GM15510 (cell line): ENCODE data around the gene GAS2L1.

ENCODE experiments used
- POLR2A ChIP-seq: IDR thresholded peaks from 3 replicates; pipeline ENCODE4 v1.6.1; 2011; ENCODE audit warnings: borderline replicate concordance; ENCODE audit not compliant: insufficient read length; ENCODE audit errors: extremely low read depth

GAS2L1 gene

DNA sequence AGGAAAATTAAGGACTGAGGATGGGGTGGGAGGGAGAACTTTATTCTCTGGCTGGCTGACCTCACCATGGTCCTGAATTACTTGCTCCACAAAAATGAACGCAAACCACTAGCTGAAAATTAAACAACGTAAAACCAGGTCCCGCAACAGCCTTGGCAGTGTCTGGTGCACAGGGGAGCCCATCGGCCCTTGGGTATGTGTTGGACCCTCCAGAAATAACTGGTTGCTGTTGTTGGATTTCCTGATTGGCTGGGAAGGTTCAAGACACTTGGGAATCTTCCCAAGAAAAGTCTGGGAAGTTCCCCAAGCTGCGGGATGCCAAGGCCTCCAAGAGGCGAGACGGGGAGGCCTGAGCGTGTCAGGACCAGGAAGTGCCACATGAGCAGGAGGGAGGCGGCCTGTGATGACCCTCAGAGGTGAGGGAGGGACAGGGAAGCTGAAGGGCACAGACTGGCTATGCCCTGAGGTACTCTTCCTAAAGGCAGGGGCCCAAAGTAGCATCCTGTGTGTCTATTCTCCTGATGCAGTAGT, 19.4 kb downstream of the GAS2L1 start:
- TF ChIP-seq POLR2A = no peak

DNA sequence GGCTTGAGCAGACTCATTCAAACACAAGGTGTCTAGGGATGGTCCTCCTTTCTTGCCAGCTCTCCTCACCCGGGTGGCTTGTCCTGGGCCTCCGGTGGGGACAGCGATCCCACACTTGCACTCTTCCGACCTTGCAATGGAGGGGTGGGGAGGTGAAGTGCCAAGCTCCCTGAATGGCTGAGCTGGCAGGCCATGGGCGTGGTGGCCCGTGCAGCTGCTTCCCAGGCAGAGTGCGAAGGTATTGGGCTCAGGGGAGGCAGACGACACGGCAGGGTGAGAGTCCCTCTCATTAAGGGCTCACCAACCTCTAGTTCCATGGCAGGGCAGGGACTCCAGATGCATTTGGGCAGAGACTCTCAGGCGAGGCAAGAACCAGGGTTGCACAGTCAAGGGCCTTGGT, 20.0 kb downstream of the GAS2L1 start:
- TF ChIP-seq POLR2A = no peak

DNA sequence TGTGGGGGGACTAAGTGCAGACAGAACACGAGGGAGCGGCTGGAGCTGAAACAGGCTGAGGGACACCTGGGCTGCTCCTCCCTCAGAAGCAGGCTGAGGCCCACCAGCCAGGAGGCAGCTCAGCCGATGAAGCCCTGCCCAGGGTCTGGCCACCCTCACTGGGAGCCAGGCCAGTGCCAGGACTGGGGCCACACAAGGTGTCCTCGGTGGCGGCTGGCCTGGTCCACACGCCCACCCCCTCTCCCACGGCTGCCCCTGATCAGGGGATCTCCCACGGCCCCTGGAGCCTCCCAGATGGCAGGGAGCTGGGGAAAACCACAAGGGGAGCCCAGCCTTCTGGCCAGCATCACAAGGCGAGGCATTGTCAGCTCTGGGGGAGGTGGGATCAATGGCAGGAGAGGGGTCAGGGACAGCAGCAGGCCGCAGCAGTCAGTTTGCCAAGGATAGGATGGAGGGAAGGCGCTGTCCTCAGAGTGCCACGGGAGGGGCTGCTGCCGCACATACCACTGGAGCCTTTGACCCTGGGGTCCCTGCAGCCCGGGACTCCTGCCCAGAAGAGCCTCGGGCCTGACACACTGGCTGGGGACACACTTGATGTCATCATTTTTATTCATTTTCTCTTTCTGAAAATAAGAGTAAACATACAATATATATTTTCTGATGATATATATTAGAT, 20.8 kb downstream of the GAS2L1 start:
- no peak for TF ChIP-seq POLR2A

DNA sequence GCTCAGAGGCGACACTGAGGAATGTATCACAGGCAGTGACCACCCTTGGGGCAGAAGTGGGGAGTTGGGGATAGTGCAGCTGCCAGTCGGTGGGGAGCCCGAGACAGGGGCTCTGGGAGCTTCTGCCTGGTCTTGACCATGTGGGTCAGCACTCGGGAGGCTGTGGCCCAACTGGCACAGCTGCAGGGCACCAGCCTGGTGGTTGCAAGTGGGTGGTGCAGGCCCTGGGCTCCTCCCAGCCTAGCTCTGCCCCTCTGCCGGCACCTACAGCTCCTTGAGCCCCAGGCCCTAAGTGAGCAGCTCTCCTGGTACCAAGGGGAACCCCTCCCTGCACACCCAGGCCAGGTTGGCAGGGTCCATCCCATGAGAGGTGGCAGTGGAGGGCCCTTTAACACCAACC, 21.6 kb downstream of the GAS2L1 start:
- TF ChIP-seq POLR2A = no peak

DNA sequence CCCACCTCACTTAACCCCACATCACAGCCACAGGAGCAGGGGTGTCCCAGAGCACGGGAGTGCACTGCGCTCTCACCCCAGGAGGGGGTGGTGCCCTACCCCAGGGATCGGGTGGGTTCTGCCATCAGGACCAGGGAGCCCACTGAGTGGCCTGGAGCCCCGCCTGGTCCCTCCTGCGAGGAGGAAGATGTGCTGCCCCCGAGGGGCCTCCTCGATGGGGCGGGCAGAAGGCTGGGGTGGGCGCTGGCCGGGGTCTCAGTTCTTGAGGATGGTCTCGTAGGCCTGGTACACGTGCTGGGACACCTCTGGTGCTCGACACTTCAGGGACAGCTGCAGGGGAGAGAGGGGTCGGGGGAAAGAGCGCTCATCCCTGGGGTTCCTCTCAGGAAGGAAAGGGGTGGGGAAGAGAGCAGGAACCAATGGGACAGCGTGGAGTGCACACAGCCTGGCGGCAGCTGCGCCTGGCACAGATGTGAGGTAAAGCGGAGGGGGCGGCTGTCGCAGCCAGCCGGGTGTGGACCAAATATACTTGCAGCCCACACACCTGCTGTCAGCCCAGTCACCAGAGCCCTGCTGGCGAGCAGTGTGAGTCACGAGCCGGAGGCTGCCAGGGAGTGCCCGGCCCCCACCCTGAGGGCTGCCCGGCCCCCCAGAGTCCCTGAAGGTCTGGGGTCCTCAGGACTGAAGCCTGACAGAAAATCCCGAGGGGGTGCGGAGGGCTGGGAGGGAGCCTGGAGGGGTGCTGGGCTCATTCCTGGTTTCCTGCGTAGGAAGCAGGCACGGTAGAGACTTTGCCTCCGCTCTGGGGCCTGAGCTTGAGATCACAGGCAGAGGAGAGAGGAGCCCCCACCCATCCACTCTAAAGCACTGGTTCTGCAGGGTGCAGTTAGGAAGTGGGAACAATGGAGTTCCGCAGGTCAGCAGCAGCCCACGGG, 22.4 kb downstream of the GAS2L1 start:
- no peak for TF ChIP-seq POLR2A

DNA sequence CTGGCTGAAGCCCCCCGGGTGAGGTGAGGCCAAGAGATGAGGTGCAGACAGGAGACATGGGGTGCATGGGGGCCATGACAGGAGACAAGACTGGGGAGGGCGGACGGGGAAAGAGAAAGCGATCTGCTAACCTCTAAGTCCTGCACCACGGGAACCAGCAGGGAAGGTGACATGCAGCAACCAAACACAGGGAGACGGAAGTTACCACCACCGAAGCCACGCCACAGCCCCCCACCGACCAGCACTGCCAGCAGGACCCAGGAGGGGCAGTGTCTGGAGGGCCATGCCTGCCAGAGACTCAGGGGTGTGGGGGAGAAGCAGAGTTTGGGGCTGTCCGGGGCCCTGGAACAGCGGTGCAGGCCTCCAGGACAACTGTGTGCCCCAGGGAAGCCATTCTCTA, 23.1 kb downstream of the GAS2L1 start:
- no peak for TF ChIP-seq POLR2A

DNA sequence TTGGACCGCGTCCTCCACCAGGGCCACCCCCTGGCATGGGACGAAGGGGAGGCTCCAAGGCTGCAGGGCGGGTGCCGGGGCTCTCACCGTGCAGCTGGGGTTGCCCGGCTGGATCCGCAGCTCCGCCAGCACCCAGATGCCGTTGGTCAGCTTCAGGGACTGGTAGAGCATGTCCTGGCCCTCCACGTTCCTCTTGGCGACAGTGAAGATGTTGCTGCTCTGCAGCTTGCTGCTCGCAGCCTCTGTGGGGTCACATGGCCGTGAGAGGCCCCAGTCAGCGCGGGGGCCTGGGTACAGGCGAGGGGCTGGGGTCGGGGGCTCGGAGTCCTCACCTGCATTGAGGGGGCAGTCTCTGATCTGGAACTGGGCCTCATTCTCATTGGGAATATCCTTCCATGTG, 23.8 kb downstream of the GAS2L1 start:
- TF ChIP-seq POLR2A = no peak

DNA sequence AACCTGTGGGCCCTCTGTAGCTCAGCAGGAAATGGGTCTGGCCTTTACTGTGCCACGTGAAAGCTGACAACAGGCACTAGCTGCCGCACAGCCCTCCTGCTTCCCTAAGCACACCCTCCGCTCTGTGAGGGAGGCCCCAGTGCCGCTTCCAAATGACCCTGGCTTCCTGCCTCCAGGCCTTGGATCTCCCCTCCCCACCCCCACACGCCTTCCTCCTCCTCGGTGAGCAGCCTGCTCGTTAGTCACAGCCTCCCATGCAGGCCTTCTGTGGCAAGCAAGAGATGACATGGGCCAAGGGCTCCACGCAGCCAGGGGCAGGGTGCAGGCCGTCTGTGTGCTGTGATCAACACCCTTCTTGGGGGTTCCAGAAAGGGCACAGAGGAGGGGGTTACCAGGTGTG, 24.3 kb downstream of the GAS2L1 start:
- no peak for TF ChIP-seq POLR2A

DNA sequence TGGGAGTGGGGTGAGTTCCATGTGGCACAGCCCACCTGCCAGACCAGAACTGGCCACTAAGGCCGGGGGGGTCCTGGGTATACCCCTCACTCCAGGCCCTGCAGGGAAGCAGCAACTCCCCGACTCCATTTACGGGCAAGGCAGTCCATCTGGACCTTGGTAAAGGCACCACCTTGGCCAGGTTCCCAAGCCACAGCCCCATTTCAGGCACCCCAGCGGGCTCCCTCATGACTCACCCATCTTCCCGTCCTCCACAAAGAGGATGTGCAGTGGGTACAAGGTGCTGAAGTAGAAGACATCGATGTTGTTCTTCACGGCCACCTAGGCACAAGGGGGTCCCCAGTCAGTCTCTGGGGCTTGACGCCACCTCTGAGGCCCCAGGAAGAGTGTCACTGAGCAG, 24.8 kb downstream of the GAS2L1 start:
- no peak for TF ChIP-seq POLR2A

DNA sequence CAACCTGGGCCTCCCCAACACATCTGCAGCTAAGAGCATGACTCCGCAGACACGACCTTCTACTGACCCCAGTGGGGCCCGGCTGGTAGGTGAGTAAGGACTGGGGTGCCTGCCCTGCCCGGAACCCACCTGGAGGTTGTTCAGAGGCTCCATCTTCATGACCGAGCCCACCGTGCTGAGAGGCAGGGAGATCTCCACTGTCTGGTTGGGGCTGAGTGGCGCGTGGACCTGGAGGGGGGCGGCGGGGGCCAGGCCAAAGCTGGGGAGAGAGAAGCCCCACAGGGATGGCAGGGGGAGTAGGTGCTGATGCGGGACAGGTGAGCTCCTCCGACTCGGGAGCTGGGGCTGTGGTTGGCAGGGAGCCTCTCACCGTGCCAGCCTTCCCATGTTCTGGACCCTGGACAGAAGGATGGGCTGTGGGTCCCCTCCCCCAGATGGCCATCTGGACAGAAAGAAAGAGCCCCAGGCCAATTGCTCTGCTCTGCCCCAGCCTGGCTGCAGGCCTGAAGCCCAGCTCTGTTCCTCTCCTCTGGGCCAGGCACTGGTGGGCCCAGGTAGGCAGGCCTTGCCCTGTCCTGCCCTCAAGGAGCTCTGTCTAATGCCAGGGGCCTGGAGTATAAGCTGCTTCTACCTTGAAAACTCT, 25.3 kb downstream of the GAS2L1 start:
- no peak for TF ChIP-seq POLR2A

DNA sequence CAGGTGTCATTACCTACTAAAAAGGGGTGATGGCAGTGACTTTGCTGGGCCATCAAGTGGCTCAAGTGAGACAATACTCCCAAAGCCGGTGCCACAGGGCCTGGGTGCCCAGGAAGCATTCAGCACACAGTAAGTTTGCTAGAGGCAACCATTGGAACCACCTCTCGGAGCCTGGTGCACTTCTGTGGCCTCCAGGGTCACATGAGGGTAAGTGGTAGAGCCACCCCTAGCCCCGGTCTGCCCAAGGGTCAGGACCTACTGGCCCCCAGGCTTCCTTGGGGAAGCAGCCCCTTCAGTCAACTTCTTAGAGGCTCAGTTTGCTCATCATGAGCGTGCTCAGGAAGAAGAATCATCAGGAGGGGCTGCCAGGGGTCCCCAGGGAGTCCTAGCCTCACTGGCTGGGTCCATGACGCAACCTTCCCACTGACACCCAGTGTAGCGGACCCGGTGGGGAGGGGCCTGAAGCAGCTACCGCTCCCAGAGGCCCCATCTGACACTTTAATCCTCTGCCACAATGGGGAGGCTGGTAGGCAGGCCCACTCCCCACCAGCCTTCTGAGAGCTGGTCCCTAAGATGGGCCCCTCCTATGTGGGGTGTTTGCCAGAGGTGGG, 26.5 kb downstream of the GAS2L1 start:
- TF ChIP-seq POLR2A = no peak

DNA sequence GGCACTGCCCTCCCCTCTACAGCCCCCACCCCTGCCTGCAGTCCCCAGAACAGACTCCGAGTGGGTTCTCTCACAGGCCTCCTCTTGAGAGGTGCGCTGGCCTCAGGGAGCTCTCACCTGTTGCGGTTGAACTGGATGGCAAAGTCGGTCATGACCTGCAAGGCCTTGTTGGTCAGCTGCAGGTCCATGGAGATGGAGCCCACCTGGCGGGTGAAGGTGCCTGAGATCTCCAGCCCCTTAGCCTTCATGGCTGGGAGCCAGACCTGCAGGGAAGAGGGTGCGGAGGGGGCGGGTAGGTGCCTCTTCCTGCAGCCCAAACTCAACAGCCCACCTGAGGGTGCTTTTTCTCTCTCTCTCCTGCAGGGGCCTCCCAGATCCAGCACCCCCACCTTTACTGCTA, 27.7 kb downstream of the GAS2L1 start:
- TF ChIP-seq POLR2A = no peak

DNA sequence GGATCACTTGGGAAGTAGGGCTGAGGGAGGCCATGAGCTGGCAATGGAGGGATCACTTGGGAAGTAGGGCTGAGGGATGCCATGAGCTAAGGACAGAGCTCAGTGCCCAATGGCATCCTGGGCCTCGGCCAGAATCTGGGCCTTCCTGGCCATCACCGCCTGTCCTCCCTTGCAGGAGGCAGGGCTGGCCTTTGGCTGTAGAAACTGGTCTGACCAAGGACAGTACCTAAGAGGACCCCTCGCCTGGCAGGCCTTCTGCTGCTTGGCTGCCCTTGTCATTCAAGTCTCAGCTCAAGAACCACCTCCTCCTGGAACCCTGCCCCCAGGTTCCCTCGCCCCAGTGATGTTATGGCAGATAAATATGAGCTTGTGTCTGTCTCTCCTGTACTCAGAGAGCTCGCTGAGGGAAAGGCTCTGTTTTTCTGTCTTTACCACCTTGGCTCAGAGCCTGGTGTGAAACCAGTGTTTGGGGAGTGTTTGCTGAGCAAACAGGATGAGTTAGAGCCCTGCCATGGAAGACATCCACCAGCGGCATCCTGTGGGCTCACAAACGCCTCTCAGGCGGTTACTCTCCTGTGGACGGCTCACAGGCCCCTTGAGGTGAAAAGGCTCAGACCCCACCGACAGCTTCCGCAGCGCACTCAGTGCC, 28.4 kb downstream of the GAS2L1 start:
- no peak for TF ChIP-seq POLR2A

DNA sequence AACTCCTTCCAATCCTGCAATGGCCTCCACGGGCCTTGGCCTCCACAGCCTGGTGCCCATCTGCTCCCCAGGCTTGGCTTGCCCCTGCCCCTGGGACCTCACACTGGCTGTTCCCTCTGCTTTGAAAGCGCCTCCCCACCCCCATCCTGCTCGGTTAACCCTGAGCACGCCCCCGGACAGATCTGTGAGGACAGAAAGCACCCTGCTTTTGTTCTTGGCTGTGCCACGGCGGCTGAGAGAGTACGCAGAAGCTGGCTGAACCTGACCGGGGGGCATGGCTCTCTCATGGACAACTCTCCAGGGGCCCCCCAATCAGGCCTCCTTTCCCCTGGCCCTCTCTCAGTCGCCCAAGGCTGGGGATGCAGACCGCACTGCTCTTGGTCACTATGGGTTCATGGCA, 29.2 kb downstream of the GAS2L1 start:
- no peak for TF ChIP-seq POLR2A
